Astrocyte (in vitro differentiated cells and primary cell): ENCODE data around the gene PCDHGB4. TPM values are rescaled to one million over a fixed set of nuclear protein-coding genes. Genes with fewer than 3 reads are reported as not detected.

Source experiments
- DNase-seq: peaks from one replicate; pipeline ENCODE4 v3.0.0-alpha.2; 2010; ENCODE audit warnings: low read depth
- FAIRE-seq: peaks from 2 replicates; lab custom pipeline; 2011; peaks lifted over from hg19 to GRCh38; lab: Jason Lieb, UNC
- H2AFZ ChIP-seq: 2 replicates; pipeline ENCODE4 v1.6.0; 2012; ENCODE audit warnings: low read depth, low read length, inconsistent platforms
- H3K27ac ChIP-seq: 2 replicates; pipeline ENCODE4 v1.5.1; 2011; ENCODE audit warnings: low read depth, low read length, inconsistent platforms
- H3K27me3 ChIP-seq: 2 replicates; pipeline ENCODE4 v1.6.0; 2011; ENCODE audit warnings: low read length, inconsistent platforms; ENCODE audit not compliant: insufficient read depth
- H3K36me3 ChIP-seq: 2 replicates; pipeline ENCODE4 v1.5.1; 2011; ENCODE audit warnings: low read length, inconsistent platforms; ENCODE audit not compliant: insufficient read depth
- H3K4me1 ChIP-seq: 2 replicates; pipeline ENCODE4 v1.5.1; 2011; ENCODE audit warnings: low read length, inconsistent platforms; ENCODE audit not compliant: insufficient read depth
- H3K4me2 ChIP-seq: 2 replicates; pipeline ENCODE4 v1.6.0; 2012; ENCODE audit warnings: low read length, inconsistent platforms
- H3K4me3 ChIP-seq: 2 replicates; pipeline ENCODE4 v1.5.1; 2011; ENCODE audit warnings: low read depth, mild to moderate bottlenecking, low read length, inconsistent platforms; ENCODE audit not compliant: insufficient read depth
- H3K79me2 ChIP-seq: 2 replicates; pipeline ENCODE4 v1.6.0; 2012; ENCODE audit warnings: mild to moderate bottlenecking, low read length, inconsistent platforms; ENCODE audit not compliant: insufficient read depth
- H3K9ac ChIP-seq: 2 replicates; pipeline ENCODE4 v1.6.0; 2012; ENCODE audit warnings: mild to moderate bottlenecking, low read length, inconsistent platforms
- H3K9me3 ChIP-seq: 2 replicates; pipeline ENCODE4 v1.5.1; 2012; ENCODE audit warnings: low read depth, mild to moderate bottlenecking, low read length, inconsistent platforms; ENCODE audit not compliant: insufficient read depth
- H4K20me1 ChIP-seq: 2 replicates; pipeline ENCODE4 v1.6.0; 2012; ENCODE audit warnings: low read length, inconsistent platforms; ENCODE audit not compliant: insufficient read depth
- H3K27ac Mint-ChIP-seq: one replicate; pipeline ENCODE4 v1.8.0; 2021; ENCODE audit warnings: mild to moderate bottlenecking, mixed read lengths; ENCODE audit not compliant: unreplicated experiment
- H3K27me3 Mint-ChIP-seq: one replicate; pipeline ENCODE4 v1.8.0; 2021; ENCODE audit warnings: low read depth, mixed read lengths; ENCODE audit not compliant: unreplicated experiment
- H3K36me3 Mint-ChIP-seq: one replicate; pipeline ENCODE4 v1.8.0; 2021; ENCODE audit warnings: low read depth, mixed read lengths; ENCODE audit not compliant: unreplicated experiment
- H3K4me1 Mint-ChIP-seq: one replicate; pipeline ENCODE4 v1.8.0; 2021; ENCODE audit warnings: low read depth, mixed read lengths; ENCODE audit not compliant: unreplicated experiment
- H3K4me3 Mint-ChIP-seq: one replicate; pipeline ENCODE4 v1.8.0; 2021; ENCODE audit warnings: mild to moderate bottlenecking, moderate library complexity, mixed read lengths; ENCODE audit not compliant: unreplicated experiment
- H3K9me3 Mint-ChIP-seq: one replicate; pipeline ENCODE4 v1.8.0; 2021; ENCODE audit warnings: mild to moderate bottlenecking, mixed read lengths; ENCODE audit not compliant: unreplicated experiment
- EZH2 ChIP-seq: IDR thresholded peaks from 2 replicates; pipeline ENCODE4 v1.6.1; 2012; ENCODE audit warnings: mild to moderate bottlenecking, low read length, inconsistent platforms; ENCODE audit not compliant: insufficient read depth
- total RNA-seq: library from RNA; stranded (reverse); gene quantifications from 2 replicates; pipeline ENCODE4 v1.2.1, GENCODE V29; 2021
- TF ChIP-seq, protein P1 (sequence below): IDR thresholded peaks from 2 replicates; pipeline ENCODE4 v1.5.1; 2011; ENCODE audit warnings: low read depth, mild to moderate bottlenecking, inconsistent platforms, low read length, moderate library complexity; ENCODE audit not compliant: insufficient read depth

Gene PCDHGB4
- total RNA-seq, 1 donor from 2014 or later: 13.6 TPM

DNA sequence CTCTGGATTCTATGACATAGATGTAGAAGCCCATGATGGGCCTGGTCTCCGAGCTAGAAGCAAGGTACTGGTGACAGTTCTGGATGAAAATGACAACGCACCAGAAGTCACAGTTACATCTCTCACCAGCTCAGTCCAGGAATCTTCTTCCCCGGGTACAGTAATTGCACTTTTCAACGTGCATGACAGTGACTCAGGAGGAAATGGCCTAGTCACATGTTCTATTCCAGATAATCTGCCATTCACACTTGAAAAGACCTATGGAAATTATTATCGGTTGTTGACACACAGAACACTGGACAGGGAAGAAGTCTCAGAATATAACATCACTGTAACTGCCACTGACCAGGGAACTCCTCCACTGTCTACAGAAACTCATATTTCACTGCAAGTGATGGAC is 31.4 kb upstream of the PCDHGB4 start:
- Mint-ChIP-seq H3K36me3 (peaks cover 14% of the 10 kb centered on the region), H3K9me3 (peaks cover 38% of the 10 kb centered on the region), H3K27ac (no peak overlapping the region), H3K4me3 (no peak overlapping the region), H3K27me3 (no peaks in the 10 kb centered on the region), H3K4me1 (no peaks in the 10 kb centered on the region)
- Histone ChIP-seq H3K4me2 (no peak overlapping the region), H3K27me3 (peaks cover 7% of the 10 kb centered on the region), H3K36me3 (no peaks in the 10 kb centered on the region), H3K4me3 (no peak overlapping the region), H2AFZ (no peak overlapping the region), H3K9ac (no peak overlapping the region), H3K4me1 (no peaks in the 10 kb centered on the region), H3K9me3 (peaks cover 47% of the 10 kb centered on the region), H3K27ac (no peak overlapping the region), H3K79me2 (no peaks in the 10 kb centered on the region), H4K20me1 (no peaks in the 10 kb centered on the region)
- DNase-seq (no peak), FAIRE-seq (no peak)
- no peak for TF ChIP-seq EZH2
- TF ChIP-seq, protein P1, sequence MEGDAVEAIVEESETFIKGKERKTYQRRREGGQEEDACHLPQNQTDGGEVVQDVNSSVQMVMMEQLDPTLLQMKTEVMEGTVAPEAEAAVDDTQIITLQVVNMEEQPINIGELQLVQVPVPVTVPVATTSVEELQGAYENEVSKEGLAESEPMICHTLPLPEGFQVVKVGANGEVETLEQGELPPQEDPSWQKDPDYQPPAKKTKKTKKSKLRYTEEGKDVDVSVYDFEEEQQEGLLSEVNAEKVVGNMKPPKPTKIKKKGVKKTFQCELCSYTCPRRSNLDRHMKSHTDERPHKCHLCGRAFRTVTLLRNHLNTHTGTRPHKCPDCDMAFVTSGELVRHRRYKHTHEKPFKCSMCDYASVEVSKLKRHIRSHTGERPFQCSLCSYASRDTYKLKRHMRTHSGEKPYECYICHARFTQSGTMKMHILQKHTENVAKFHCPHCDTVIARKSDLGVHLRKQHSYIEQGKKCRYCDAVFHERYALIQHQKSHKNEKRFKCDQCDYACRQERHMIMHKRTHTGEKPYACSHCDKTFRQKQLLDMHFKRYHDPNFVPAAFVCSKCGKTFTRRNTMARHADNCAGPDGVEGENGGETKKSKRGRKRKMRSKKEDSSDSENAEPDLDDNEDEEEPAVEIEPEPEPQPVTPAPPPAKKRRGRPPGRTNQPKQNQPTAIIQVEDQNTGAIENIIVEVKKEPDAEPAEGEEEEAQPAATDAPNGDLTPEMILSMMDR: no peak

DNA sequence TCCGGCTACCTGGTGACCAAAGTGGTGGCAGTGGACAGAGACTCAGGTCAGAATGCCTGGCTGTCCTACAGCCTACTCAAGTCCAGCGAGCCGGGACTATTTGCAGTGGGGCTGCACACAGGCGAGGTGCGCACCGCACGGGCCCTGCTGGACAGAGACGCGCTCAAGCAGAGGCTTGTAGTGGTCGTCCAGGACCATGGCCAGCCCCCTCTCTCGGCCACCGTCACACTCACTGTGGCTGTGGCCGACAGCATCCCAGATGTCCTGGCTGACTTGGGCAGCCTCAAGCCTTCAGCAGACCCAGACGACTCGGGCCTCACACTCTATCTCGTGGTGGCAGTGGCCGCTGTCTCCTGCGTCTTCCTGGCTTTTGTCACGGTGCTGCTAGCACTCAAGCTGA is 30.5 kb upstream of the PCDHGB4 start:
- peaks cover 18% of the 10 kb centered on the region for H3K36me3 Mint-ChIP-seq
- no peaks in the 10 kb centered on the region for H3K27me3 Mint-ChIP-seq
- H3K9ac ChIP-seq: no peak overlapping the region
- no peak overlapping the region for H3K27ac Mint-ChIP-seq
- H3K4me3 Mint-ChIP-seq: no peak overlapping the region
- no peaks in the 10 kb centered on the region for H3K4me1 ChIP-seq
- H3K4me3 ChIP-seq: no peak overlapping the region
- peaks cover 47% of the 10 kb centered on the region for H3K9me3 ChIP-seq
- no peaks in the 10 kb centered on the region for H3K79me2 ChIP-seq
- TF ChIP-seq EZH2: no peak
- TF ChIP-seq, protein P1: no peak
- no peaks in the 10 kb centered on the region for H4K20me1 ChIP-seq
- DNase-seq (no peak), FAIRE-seq (no peak)
- no peaks in the 10 kb centered on the region for H3K4me1 Mint-ChIP-seq
- peaks cover 37% of the 10 kb centered on the region for H3K9me3 Mint-ChIP-seq
- no peak overlapping the region for H2AFZ ChIP-seq
- no peak overlapping the region for H3K27ac ChIP-seq
- H3K36me3 ChIP-seq: no peaks in the 10 kb centered on the region
- no peak overlapping the region for H3K4me2 ChIP-seq
- peaks cover 8% of the 10 kb centered on the region for H3K27me3 ChIP-seq

DNA sequence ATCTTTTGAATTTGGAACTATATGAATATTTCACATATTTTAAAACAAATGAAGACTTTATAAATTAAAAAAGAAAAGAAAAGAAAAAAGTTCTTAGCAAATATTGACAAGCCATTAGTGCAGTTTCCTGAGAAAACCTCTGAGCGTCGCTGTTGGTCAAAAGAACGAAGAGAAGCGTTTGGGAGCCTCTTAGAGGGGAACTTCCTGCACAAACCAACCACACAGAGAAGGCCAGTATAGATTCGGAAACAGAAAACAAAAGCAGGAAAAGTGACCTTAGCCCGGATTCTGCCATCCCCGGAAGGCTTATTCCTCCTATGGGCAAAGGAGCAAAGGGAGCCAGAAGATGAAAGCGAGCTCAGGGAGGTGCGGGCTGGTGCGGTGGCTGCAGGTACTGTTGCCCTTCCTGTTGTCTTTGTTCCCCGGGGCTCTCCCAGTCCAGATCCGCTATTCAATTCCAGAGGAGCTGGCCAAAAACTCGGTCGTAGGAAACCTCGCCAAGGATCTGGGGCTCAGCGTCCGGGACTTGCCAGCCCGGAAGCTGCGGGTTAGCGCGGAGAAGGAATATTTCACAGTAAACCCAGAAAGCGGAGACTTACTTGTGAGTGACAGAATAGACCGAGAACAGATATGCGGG is 27.6 kb upstream of the PCDHGB4 start, which contains the start of gene PCDHGB2:
Gene PCDHGB2, plus strand, starts transcription at position 205 of the 637 bp plus-strand sequence. Its CDS starts 142 bp downstream, at position 347.
- Histone ChIP-seq H3K36me3 (no peaks in the 10 kb centered on the region), H3K27me3 (peaks cover 20% of the 10 kb centered on the region), H3K79me2 (no peaks in the 10 kb centered on the region), H3K27ac (no peak within 1 kb of the TSS), H3K4me1 (no peaks in the 10 kb centered on the region), H3K9ac (peak within 1 kb of the TSS; percentile 10), H4K20me1 (no peaks in the 10 kb centered on the region), H3K9me3 (peaks cover 59% of the 10 kb centered on the region), H2AFZ (peak within 1 kb of the TSS; percentile 37), H3K4me3 (no peak within 1 kb of the TSS), H3K4me2 (peak within 1 kb of the TSS; percentile 55)
- H3K9me3 Mint-ChIP-seq: peaks cover 31% of the 10 kb centered on the region
- peak within 1 kb of the TSS; percentile 29 for H3K27ac Mint-ChIP-seq
- peak; percentile 26 for DNase-seq
- H3K4me1 Mint-ChIP-seq: no peaks in the 10 kb centered on the region
- no peak within 1 kb of the TSS for H3K4me3 Mint-ChIP-seq
- no peaks in the 10 kb centered on the region for H3K27me3 Mint-ChIP-seq
- no peak for FAIRE-seq
- TF ChIP-seq EZH2: no peak
- TF ChIP-seq, protein P1: peak; percentile 30
- H3K36me3 Mint-ChIP-seq: peaks cover 21% of the 10 kb centered on the region
